Jurkat, Clone E6-1 (cell line): ENCODE measurements around the gene PER1.
"Not testable (repeated sequence)": the region's sequence is repeated elsewhere in the genome, so short reads cannot be mapped to it uniquely, and the experiment has no call there.

Source experiments
- DNase-seq: peaks from one replicate; pipeline ENCODE4 v3.0.0-alpha.2; 2011; ENCODE audit warnings: low read depth, low spot score
- H3K4me3 ChIP-seq: 2 replicates; pipeline ENCODE4 v1.5.1; 2011; ENCODE audit warnings: mild to moderate bottlenecking, low read length, control low read depth, moderate library complexity

Gene PER1

GRCh38 chr17:8173871-8174322, 21.7 kb upstream of the PER1 start:
- peak overlapping the region; percentile 71 for H3K4me3 ChIP-seq
- DNase-seq: no peak

GRCh38 chr17:8173056-8173870, 21.1 kb upstream of the PER1 start:
- DNase-seq: peak; percentile 99

DNA sequence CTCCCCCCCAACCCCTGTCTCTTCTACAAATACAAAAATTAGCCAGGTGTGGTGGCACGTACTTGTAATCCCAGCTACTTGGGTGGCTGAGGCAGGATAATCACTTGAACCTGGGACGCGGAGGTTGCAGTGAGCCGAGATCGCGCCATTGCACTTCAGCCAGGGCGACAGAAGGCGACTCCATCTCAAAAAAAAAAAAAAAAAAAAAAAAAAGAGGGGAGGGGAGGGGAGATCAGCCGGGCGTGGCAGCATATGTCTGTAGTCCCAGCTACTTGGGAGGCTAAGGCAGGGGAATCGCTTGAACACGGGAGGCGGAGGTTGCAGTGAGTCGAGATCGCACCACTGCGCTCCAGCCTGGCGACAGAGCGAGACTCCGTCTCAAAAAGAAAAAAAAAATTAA, 18.0 kb upstream of the PER1 start:
- DNase-seq, H3K4me3 ChIP-seq: not testable (repeated sequence)

More at GRCh38 chr17:8173056-8173870, 21.1 kb upstream of the PER1 start:
- H3K4me3 ChIP-seq: peak overlapping the region; percentile 71

- no peak for DNase-seq
- H3K4me3 ChIP-seq: no peak overlapping the region
These were observed 15.3 kb upstream of the PER1 start for GRCh38 chr17:8167526-8167925.

DNA sequence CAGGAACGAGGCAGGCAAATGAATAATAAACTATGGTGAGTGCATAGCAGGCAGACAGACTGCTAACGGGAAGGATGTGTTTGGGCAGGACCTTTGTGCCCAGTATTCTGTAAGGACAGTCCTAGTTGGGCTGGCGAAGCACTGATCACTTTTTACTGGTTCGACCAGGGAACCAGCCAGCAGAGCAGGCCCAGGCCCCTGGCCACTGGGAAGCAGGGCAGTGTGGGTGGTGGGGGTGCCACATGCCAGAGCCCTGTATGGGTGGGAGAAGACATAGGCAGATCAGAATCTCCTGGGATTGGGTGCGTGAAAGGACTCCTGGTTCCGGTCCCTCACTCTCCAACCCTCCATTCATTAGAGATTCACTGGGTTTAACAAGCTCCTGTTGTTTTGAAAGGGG, 14.5 kb upstream of the PER1 start:
- no peak for DNase-seq
- H3K4me3 ChIP-seq: no peak overlapping the region

- no peak for DNase-seq
- no peak overlapping the region; the same call in 1 of the 2 replicates for H3K4me3 ChIP-seq
These were observed 12.6 kb upstream of the PER1 start for GRCh38 chr17:8164815-8165131.

GRCh38 chr17:8163978-8164814, 12.0 kb upstream of the PER1 start:
- peak overlapping the region; percentile 60 for H3K4me3 ChIP-seq
- DNase-seq: peak; percentile 69

DNA sequence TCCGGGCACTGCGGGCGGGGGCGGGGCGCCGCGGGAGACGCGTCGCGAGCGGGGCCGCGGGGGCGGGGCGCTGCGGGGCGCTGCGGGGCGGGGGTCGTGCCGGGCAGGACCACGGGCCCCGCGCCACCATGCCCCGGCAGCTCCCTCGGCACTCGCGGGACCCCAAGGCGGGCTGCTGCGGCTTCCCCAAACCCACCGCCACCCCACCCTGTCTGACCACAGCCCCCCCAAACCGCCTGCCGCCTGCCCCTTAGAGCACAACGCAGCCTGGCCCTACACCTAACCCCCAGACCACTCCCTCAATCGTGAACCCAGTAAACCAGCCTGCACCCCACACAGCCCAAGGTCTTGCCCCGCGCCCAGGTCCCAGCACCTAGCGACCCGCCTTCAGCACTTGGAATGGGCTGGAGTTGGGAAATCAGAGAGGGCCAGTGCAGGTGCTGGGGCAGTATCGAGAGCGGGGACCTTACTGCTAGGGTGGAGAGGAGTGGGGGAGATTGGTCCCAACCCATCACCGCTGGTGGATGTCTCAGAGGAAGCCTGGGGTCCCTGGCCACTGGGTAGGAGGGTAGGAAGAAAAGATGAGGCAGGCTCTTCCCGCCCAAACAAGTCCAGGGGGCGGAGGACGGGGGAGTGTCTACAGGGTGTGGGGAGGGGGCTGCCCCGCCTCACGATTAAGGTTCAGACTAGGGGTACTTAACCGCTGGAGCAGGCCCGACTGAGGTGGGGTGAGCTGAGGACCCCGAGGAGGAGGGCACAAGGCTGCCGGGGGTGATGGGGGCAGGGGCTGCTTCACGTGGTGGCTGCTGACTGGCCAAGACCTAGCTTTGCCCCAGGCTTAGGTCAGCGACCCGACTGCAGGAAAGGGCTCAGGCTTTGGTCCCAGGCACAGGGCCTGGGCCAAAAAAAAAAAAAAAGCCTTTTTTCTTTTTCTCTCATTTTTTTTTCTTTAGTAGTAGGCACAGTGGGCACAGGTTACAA, 11.1 kb upstream of the PER1 start:
- peak overlapping the region; percentile 60 for H3K4me3 ChIP-seq
- DNase-seq: no peak

DNA sequence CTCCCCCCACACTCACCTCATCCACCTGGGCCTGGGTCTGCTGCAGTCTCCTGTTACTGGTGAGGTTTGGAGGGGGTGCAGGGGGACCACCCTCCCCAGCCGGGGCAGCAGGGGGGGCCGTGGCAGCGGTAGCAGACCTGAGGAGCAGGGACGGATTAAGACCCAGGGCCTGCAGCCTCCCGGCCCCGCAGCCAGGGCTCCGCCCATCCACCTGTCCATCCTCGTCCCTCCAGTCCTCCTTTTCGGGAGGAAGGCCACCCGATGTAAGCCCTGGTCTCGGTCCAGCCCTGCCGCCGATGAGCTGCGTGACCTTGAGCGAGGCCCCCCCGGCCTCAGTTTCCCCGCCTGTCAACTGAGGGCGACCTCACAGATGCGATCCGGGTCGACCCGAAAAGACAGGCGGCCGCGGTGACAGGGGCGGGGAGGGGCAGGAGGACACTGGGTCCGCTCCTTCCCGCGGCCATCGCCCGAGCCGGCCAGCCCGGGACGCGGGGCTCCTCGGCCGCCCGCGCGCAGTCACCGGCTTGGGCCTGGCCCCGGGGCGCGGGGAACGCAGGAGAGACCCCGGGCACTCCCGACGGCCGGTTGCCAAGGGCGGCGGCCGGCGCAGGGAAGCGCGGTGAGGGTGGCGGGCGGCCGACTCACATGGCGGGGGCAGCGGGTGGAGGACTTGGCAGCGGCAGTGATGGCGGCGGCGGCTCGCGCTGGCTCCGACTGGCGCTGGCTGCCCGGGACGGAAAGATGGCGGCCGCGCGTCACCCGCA, 10.2 kb upstream of the PER1 start, which contains the start of gene VAMP2:
Gene VAMP2, minus strand, starts transcription at position 716 of the 764 bp plus-strand sequence. Its CDS starts 69 bp downstream, at position 647.
- no peak for DNase-seq
- peak within 1 kb of the TSS; percentile 72 for H3K4me3 ChIP-seq

- no peak for DNase-seq
- H3K4me3 ChIP-seq: peak overlapping the region; percentile 72
These were observed 9.4 kb upstream of the PER1 start for GRCh38 chr17:8161289-8162232.

DNA sequence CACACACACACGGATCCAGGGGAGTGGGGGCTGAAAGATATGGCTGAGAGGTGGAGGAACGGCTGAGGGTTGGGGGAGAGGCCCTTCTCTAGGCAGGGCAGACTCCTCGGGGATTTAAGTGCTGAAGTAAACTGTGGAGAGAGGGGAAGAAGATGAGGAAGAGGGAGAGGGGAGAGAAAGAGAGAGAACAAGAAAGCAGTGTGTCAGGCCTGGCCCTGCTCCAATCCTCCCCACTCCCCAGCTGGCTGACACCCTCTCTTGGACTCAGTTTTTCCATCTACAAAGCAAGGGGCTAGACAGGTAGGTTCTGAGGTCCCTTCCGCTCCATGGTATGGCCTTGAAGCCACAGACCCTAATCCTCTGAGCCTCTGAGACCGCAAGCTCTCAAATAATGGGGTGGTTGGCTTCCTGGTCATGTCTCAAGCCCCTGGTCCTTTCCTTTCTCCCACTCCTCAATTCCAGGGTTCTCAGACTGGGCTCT, 8.6 kb upstream of the PER1 start:
- no peak for DNase-seq
- no peak overlapping the region for H3K4me3 ChIP-seq

DNA sequence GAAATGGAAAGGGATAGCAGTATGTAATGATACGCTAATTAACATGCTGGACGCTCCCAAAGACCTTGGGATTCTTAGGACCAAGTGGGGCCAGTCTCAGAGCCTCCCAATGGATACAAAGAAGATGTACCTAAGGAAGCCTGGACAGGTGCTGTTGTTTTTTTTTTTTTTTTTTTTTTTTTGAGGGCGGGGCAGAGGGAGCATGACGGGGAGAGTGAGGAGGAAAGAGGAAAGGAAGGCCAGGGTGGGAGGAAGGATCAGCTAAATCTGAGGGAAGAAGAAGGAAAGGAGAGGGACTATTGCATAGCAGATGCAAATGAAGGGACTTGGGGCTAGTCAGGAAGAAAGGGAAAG, 8.0 kb upstream of the PER1 start:
- no peak overlapping the region for H3K4me3 ChIP-seq
- no peak for DNase-seq

- no peak overlapping the region for H3K4me3 ChIP-seq
- no peak for DNase-seq
These were observed 7.4 kb upstream of the PER1 start for GRCh38 chr17:8159459-8160223.

GRCh38 chr17:8159032-8159400, 6.8 kb upstream of the PER1 start:
- H3K4me3 ChIP-seq: no peak overlapping the region
- no peak for DNase-seq

DNA sequence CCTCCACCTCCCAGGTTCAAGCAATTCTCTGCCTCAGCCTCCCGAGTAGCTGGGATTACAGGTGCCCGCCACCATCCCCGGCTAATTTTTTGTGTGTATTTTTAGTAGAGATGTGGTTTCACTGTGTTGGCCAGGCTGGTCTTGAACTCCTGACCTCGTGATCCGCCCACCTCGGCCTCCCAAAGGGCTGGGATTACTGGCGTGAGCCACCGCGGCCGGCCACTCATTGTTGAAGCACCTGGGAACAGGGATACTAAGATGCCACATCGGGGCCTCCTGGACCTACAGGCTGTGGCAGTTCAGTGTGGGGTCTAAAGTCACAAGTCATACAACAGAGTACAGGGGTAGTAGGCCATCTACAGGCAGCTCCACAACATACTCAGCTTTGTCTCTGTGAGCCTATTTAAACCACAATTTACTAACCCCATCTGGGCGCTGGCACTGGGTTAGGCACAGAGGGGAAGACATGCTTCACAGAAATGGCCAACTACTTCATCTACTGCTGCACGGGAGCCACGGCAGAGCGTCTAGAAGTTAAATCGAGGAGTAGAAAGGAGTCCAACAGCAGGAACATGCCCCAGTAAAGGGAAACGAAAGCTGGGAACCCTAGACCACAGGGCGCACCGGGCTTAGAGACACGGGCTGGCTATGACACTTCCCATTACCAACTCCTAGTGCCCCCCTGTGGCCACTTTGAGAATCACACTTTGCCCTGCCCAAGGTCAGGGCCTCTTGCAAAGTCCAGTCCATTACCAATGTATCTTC, 6.2 kb upstream of the PER1 start:
- no peak overlapping the region for H3K4me3 ChIP-seq
- peak; percentile 73 for DNase-seq
